Sigmoid colon (tissue), 7 donors: ENCODE data around the gene TRMT10C. TPM values are rescaled to one million over a fixed set of nuclear protein-coding genes. Genes with fewer than 3 reads are reported as not detected.
"Not testable (repeated sequence)": the region's sequence is repeated elsewhere in the genome, so short reads cannot be mapped to it uniquely, and the experiment has no call there.

Experiments
- DNase-seq: peaks from one replicate; pipeline ENCODE4 v3.0.0-alpha.2; 2019
- H3K27ac ChIP-seq, 4 donors: fragments of 200-600 bp; sonication (generic); one replicate each; pipeline ENCODE4 v1.5.1; 2016 to 2019; ENCODE audit warnings: mild to moderate bottlenecking in 1 of 4
- H3K27me3 ChIP-seq, 3 donors: fragments of 200-600 bp; sonication (generic); one replicate each; pipeline ENCODE4 v1.5.1; 2019; ENCODE audit warnings: mild to moderate bottlenecking in 1 of 3
- H3K36me3 ChIP-seq, 4 donors: fragments of 200-600 bp; sonication (generic); one replicate each; pipeline ENCODE4 v1.5.1; 2016 to 2019
- H3K4me1 ChIP-seq, 4 donors: fragments of 200-600 bp; sonication (generic); one replicate each; pipeline ENCODE4 v1.5.1; 2017 to 2019
- H3K4me3 ChIP-seq, 4 donors: fragments of 200-600 bp; sonication (generic); one replicate each; pipeline ENCODE4 v1.5.1; 2017 to 2019; ENCODE audit warnings: mild to moderate bottlenecking in 2 of 4, moderate library complexity in 1 of 4
- H3K9me3 ChIP-seq, 4 donors: fragments of 200-600 bp in 3 of 4; sonication (generic) in 3 of 4; one replicate each; pipeline versions ENCODE4 v1.5.1 to v1.6.1; 2013 to 2019
- EP300 ChIP-seq, 4 donors: sonication (generic); formaldehyde crosslinking; IDR thresholded peaks; one replicate each; pipeline ENCODE4 v1.6.1; 2017; ENCODE audit warnings: antibody characterized with exemption in 4 of 4
- POLR2A ChIP-seq, 2 donors: fragments of 450-650 bp; IDR thresholded peaks; one replicate each; pipeline ENCODE4 v1.6.1; 2016; ENCODE audit warnings: antibody characterized with exemption in 2 of 2, mild to moderate bottlenecking in 2 of 2, moderate library complexity in 2 of 2
- POLR2AphosphoS5 ChIP-seq, 4 donors: sonication (generic); formaldehyde crosslinking; IDR thresholded peaks; one replicate each; pipeline ENCODE4 v1.6.1; 2017; ENCODE audit warnings: antibody characterized with exemption in 4 of 4
- WGBS, 2 donors: extraction: QIAGEN DNeasy Blood & Tissue Kit; methylation state at CpG; one replicate each; pipeline ENCODE4 v1.1.7; 2013; 5-methylcytosine and 5-hydroxymethylcytosine counted together
- intact Hi-C: fragments of 100-400 bp; cut with DNase I; formaldehyde crosslinking; loops from one replicate; pipeline ENCODE4 v1.15.1; 2023
- polyA plus RNA-seq, 3 donors: library from polyadenylated mRNA; stranded (reverse); fragments of 200-250 nt; gene quantifications; one replicate each; pipeline ENCODE4 v1.2.3, GENCODE V29; 2013
- small RNA-seq, 3 donors: library from RNA; depleted of rRNA; stranded (forward); fragments of <200 nt; gene quantifications; one replicate each; pipeline ENCODE3, GENCODE V24; 2016
- total RNA-seq, 4 donors: library from RNA; depleted of rRNA; stranded (reverse); fragments of >200 nt; gene quantifications; one replicate each; pipeline ENCODE4 v1.1.0, GENCODE V29; 2016
- TF ChIP-seq, protein P1 (sequence below), 4 experiments: fragments of 450-650 bp in 3 of 4; fragments of 200-600 bp in 1 of 4; IDR thresholded peaks; one replicate each; pipeline ENCODE4 v1.5.1; 2016 to 2019; ENCODE audit warnings: antibody characterized with exemption in 4 of 4, mild to moderate bottlenecking in 3 of 4, moderate library complexity in 2 of 4
- donor health status: healthy with polysubstance abuse.
- donor health status: Bipolar disorder and iron deficiency.
- donor health status: healthy.

TRMT10C gene
- total and polyA plus RNA-seq, 7 donors, result 15.0 to 29.1 (median 19.7) TPM

DNA sequence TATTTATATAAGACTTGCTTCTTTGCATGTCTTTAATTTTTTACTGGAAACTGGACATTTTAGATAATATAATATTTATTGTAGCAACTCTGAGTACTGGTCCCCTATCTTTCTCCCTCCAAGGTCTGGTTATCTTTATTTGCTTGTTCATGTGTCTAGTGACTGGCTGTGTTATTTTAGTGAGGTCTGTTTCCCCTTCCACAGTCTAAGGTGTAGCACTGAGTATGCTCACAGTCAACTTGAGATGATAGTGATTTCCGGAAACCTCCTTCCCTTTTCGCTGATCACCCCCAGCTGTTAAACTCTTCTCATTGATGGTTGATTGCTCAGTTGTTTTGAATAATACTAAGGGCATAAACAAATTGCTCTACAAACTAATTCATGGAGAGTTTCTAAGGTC is 49.4 kb downstream of the TRMT10C start:
- H3K27ac ChIP-seq, result no peak overlapping the region
- H3K27me3 ChIP-seq, result no peaks in the 10 kb centered on the region
- no peaks in the 10 kb centered on the region for H3K36me3 ChIP-seq
- 85 to 97% methylated on average over 2 of the region's 2 CpGs for WGBS, 2 donors
- intact Hi-C loops, result no loop called here
- H3K4me1 ChIP-seq, result no peaks in the 10 kb centered on the region
- H3K9me3 ChIP-seq, result no peaks in the 10 kb centered on the region
- TF ChIP-seq POLR2AphosphoS5 (IDR thresholded peaks at IDR 0.05) (no peak), EP300 (IDR thresholded peaks at IDR 0.05) (no peak), POLR2A (IDR thresholded peaks at IDR 0.05) (no peak)
- TF ChIP-seq, protein P1, sequence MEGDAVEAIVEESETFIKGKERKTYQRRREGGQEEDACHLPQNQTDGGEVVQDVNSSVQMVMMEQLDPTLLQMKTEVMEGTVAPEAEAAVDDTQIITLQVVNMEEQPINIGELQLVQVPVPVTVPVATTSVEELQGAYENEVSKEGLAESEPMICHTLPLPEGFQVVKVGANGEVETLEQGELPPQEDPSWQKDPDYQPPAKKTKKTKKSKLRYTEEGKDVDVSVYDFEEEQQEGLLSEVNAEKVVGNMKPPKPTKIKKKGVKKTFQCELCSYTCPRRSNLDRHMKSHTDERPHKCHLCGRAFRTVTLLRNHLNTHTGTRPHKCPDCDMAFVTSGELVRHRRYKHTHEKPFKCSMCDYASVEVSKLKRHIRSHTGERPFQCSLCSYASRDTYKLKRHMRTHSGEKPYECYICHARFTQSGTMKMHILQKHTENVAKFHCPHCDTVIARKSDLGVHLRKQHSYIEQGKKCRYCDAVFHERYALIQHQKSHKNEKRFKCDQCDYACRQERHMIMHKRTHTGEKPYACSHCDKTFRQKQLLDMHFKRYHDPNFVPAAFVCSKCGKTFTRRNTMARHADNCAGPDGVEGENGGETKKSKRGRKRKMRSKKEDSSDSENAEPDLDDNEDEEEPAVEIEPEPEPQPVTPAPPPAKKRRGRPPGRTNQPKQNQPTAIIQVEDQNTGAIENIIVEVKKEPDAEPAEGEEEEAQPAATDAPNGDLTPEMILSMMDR (IDR thresholded peaks at IDR 0.05), result no peak
- no peak overlapping the region for H3K4me3 ChIP-seq
- DNase-seq, result no peak

GRCh38 chr3:101613014-101613413 is 51.3 kb downstream of the TRMT10C start:
- DNase-seq, H3K4me3 ChIP-seq, H3K4me1 ChIP-seq, intact Hi-C loops, H3K36me3 ChIP-seq, H3K27me3 ChIP-seq, H3K27ac ChIP-seq, H3K9me3 ChIP-seq: not testable (repeated sequence)
- 86% methylated on average over 8 to 9 of the region's 9 CpGs for WGBS, 2 donors

DNA sequence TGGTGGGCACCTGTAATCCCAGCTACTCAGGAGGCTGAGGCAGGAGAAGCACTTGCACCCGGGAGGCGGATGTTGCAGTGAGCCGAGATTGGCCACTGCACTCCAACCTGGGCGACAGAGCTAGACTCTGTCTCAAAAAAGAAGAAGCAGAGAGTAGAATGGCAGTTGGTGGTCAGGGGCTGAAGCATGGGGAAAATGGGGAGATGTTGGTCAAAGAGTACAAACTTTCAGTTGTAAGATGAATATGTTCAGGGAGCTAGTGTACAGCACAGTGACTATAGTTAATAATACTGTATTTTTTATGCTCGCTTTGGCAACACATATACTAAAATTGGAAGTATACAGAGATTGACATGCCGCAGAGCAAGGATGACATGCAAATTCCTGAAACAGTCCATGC is 53.9 kb downstream of the TRMT10C start:
- H3K27ac ChIP-seq, result no peak overlapping the region
- WGBS, 2 donors, result 93% methylated on average over 6 of the region's 6 CpGs
- no peaks in the 10 kb centered on the region for H3K4me1 ChIP-seq
- H3K4me3 ChIP-seq, result no peak overlapping the region
- H3K27me3 ChIP-seq, result no peaks in the 10 kb centered on the region
- intact Hi-C loops, result no loop called here
- H3K36me3 ChIP-seq, result no peaks in the 10 kb centered on the region
- no peaks in the 10 kb centered on the region for H3K9me3 ChIP-seq
- TF ChIP-seq POLR2A (IDR thresholded peaks at IDR 0.05), result no peak
- no peak for TF ChIP-seq EP300 (IDR thresholded peaks at IDR 0.05)
- no peak for TF ChIP-seq POLR2AphosphoS5 (IDR thresholded peaks at IDR 0.05)
- TF ChIP-seq, protein P1 (IDR thresholded peaks at IDR 0.05), result no peak
- DNase-seq, result no peak

Small RNA genes within 50 kb of the gene (small RNA-seq; reads per million reads assigned to genes)
- 0 reads per million in 3 donors for gene RNU6-1256P

Other genes with a start within 250 kb of the TRMT10C start
- 1 to 10 TPM in 2 of 4 donors, under 1 TPM in 2; 0.54 to 1.4 (median 0.88) TPM for gene IMPG2, start 241.3 kb upstream of the TRMT10C start, total RNA-seq
- gene IMPG2, start 241.3 kb upstream of the TRMT10C start, polyA plus RNA-seq, result under 1 TPM in 1 of 3 donors, not detected in 2; 0.07 TPM
- 10 to 100 TPM; 20.2 to 33.5 (median 30.4) TPM for gene SENP7, start 48.7 kb upstream of the TRMT10C start, total RNA-seq
- 1 to 10 TPM; 2.1 to 6.5 (median 2.4) TPM for gene SENP7, start 48.7 kb upstream of the TRMT10C start, polyA plus RNA-seq
- gene PCNP, start 12.3 kb downstream of the TRMT10C start, total RNA-seq, result 100 to 1,000 TPM; 146 to 178 (median 163) TPM
- 100 to 1,000 TPM in 1 of 3 donors, 10 to 100 TPM in 2; 72.4 to 129 (median 95.5) TPM for gene PCNP, start 12.3 kb downstream of the TRMT10C start, polyA plus RNA-seq
- 10 to 100 TPM; 18.6 to 24.4 (median 21.5) TPM for gene ZBTB11, start 115.3 kb downstream of the TRMT10C start, total RNA-seq
- 1 to 10 TPM; 3.0 to 7.1 (median 3.5) TPM for gene ZBTB11, start 115.3 kb downstream of the TRMT10C start, polyA plus RNA-seq
- 1,000 to 10,000 TPM; 1,731 to 3,301 (median 2,222) TPM for gene RPL24, start 124.8 kb downstream of the TRMT10C start, total RNA-seq
- gene RPL24, start 124.8 kb downstream of the TRMT10C start, polyA plus RNA-seq, result 1,000 to 10,000 TPM; 1,942 to 3,503 (median 2,378) TPM
- 10 to 100 TPM in 2 of 4 donors, 1 to 10 TPM in 2; 9.0 to 11.1 (median 10.3) TPM for gene CEP97, start 162.7 kb downstream of the TRMT10C start, total RNA-seq
- 1 to 10 TPM in 2 of 3 donors, under 1 TPM in 1; 0.69 to 2.2 (median 1.8) TPM for gene CEP97, start 162.7 kb downstream of the TRMT10C start, polyA plus RNA-seq
- 10 to 100 TPM; 11.5 to 15.8 (median 13.2) TPM for gene NXPE3, start 217.3 kb downstream of the TRMT10C start, total RNA-seq
- 1 to 10 TPM in 2 of 3 donors, under 1 TPM in 1; 0.92 to 8.8 (median 1.8) TPM for gene NXPE3, start 217.3 kb downstream of the TRMT10C start, polyA plus RNA-seq